Measurements from ENCODE around the gene IQCE. TPM values are rescaled to one million over a fixed set of nuclear protein-coding genes. Genes with fewer than 3 reads are reported as not detected.
"Not testable (repeated sequence)": the region's sequence is repeated elsewhere in the genome, so short reads cannot be mapped to it uniquely, and the experiment has no call there.

The IQCE gene
- polyA plus RNA-seq, 3 donors = 19.2 to 21.2 (median 21.2) TPM

GRCh38 chr7:2546776-2547586 lies 11.8 kb upstream of the IQCE start:
- DNase-seq (ENCODE audit: low read depth in 3 of 3, low spot score in 2 of 3) = no peak

- no peak for DNase-seq (ENCODE audit: low read depth in 3 of 3, low spot score in 2 of 3)
Observed at GRCh38 chr7:2551418-2551817, 7.4 kb upstream of the IQCE start.

GRCh38 chr7:2553108-2553507 lies 5.7 kb upstream of the IQCE start:
- DNase-seq (ENCODE audit: low read depth in 3 of 3, low spot score in 2 of 3) = no peak

- DNase-seq (ENCODE audit: low read depth in 3 of 3, low spot score in 2 of 3) = no peak
Observed at GRCh38 chr7:2553831-2554581, 4.8 kb upstream of the IQCE start.

GRCh38 chr7:2554661-2555111 lies 4.1 kb upstream of the IQCE start:
- DNase-seq (ENCODE audit: low read depth in 3 of 3, low spot score in 2 of 3) = no peak

- DNase-seq (ENCODE audit: low read depth in 3 of 3, low spot score in 2 of 3) = peak; percentile 76 to 85 (median 80)
Observed at GRCh38 chr7:2555121-2556052, 3.4 kb upstream of the IQCE start, which contains the start of gene BRAT1. Gene BRAT1 (minus strand): TSS chr7:2555524. CDS start chr7:2554431, 1,093 bp downstream.

GRCh38 chr7:2559283-2559950 lies 638 bp downstream of the IQCE start:
- DNase-seq (ENCODE audit: low read depth in 3 of 3, low spot score in 2 of 3) = no peak

- not testable (repeated sequence) for DNase-seq (ENCODE audit: low read depth in 3 of 3, low spot score in 2 of 3)
Observed at GRCh38 chr7:2563955-2564354, 5.2 kb downstream of the IQCE start.

- no peak for DNase-seq (ENCODE audit: low read depth in 3 of 3, low spot score in 2 of 3)
Observed at GRCh38 chr7:2564970-2565540, 6.3 kb downstream of the IQCE start.

GRCh38 chr7:2566348-2566889 lies 7.6 kb downstream of the IQCE start:
- DNase-seq (ENCODE audit: low read depth in 3 of 3, low spot score in 2 of 3) = no peak

- no peak for DNase-seq (ENCODE audit: low read depth in 3 of 3, low spot score in 2 of 3)
Observed at GRCh38 chr7:2566890-2567678, 8.3 kb downstream of the IQCE start.

GRCh38 chr7:2567679-2568278 lies 9.0 kb downstream of the IQCE start:
- no peak for DNase-seq (ENCODE audit: low read depth in 3 of 3, low spot score in 2 of 3)

- DNase-seq (ENCODE audit: low read depth in 3 of 3, low spot score in 2 of 3) = no peak
Observed at GRCh38 chr7:2568521-2569223, 9.9 kb downstream of the IQCE start.

- no peak for DNase-seq (ENCODE audit: low read depth in 3 of 3, low spot score in 2 of 3)
Observed at GRCh38 chr7:2569421-2569820, 10.6 kb downstream of the IQCE start.

GRCh38 chr7:2570021-2570420 lies 11.2 kb downstream of the IQCE start:
- no peak for DNase-seq (ENCODE audit: low read depth in 3 of 3, low spot score in 2 of 3)

GRCh38 chr7:2571409-2571808 lies 12.6 kb downstream of the IQCE start:
- no peak for DNase-seq (ENCODE audit: low read depth in 3 of 3, low spot score in 2 of 3)

- DNase-seq (ENCODE audit: low read depth in 3 of 3, low spot score in 2 of 3) = no peak
Observed at GRCh38 chr7:2572101-2572842, 13.5 kb downstream of the IQCE start.

Data from right renal cortex interstitium (tissue), 3 donors.